Endothelial cell of umbilical vein (primary cell): Measurements from ENCODE around the gene GRM2. TPM values are rescaled to one million over a fixed set of nuclear protein-coding genes. Genes with fewer than 3 reads are reported as not detected.

ENCODE experiments used
- BruUV-seq: library from RNA; stranded (reverse); fragments of 400-500 nt; replicated peaks from 2 replicates; lab custom pipeline; 2021; lab: Mats Ljungman, UMichigan
- CTCF ChIA-PET: fragments of 300-600, 350-600 bp; sonication (Branson Sonifier 250); formaldehyde crosslinking; loops from one replicate; lab custom pipeline; 2021; ENCODE audit warnings: antibody characterized with exemption, inconsistent platforms; lab: Charles Lee
- POLR2A ChIA-PET: fragments of 300-600, 350-600 bp; sonication (Branson Sonifier 250); formaldehyde crosslinking; loops from one replicate; lab custom pipeline; 2021; ENCODE audit warnings: antibody characterized with exemption, inconsistent platforms; lab: Charles Lee
- DNase-seq: peaks from one replicate; pipeline ENCODE4 v3.0.0-alpha.2; 2011; ENCODE audit warnings: low read depth, low spot score
- FAIRE-seq: peaks from 2 replicates; lab custom pipeline; 2011; peaks lifted over from hg19 to GRCh38; lab: Jason Lieb, UNC
- H2AFZ ChIP-seq: 2 replicates; pipeline ENCODE4 v1.6.0; 2012; ENCODE audit warnings: low read depth, low read length, control low read depth, inconsistent platforms
- H3K27ac ChIP-seq: 2 replicates; pipeline ENCODE4 v1.5.1; 2011; ENCODE audit warnings: low read depth, mild to moderate bottlenecking, control low read depth, low read length, moderate library complexity; ENCODE audit not compliant: insufficient read depth
- H3K27me3 ChIP-seq, 2 experiments: 2 replicates each; pipeline versions ENCODE4 v1.6.0 to v1.6.1; 2011; ENCODE audit warnings: low read length in 2 of 2, mixed read lengths in 1 of 2; ENCODE audit not compliant: control insufficient read depth in 2 of 2, insufficient read depth in 2 of 2
- H3K36me3 ChIP-seq, 2 experiments: 2 replicates in 1 of 2; 3 replicates in 1 of 2; pipeline ENCODE4 v1.5.1; 2011; ENCODE audit warnings: low read length in 2 of 2, mild to moderate bottlenecking in 1 of 2, moderate library complexity in 1 of 2; ENCODE audit not compliant: control insufficient read depth in 2 of 2, insufficient read depth in 2 of 2; ENCODE audit errors: extremely low read depth in 1 of 2
- H3K4me1 ChIP-seq: 3 replicates; pipeline ENCODE4 v1.5.1; 2011; ENCODE audit warnings: mild to moderate bottlenecking, low read length; ENCODE audit not compliant: control insufficient read depth, insufficient read depth; ENCODE audit errors: extremely low read depth
- H3K4me2 ChIP-seq: 2 replicates; pipeline ENCODE4 v1.6.1; 2011; ENCODE audit warnings: low read length, control low read depth, mixed read lengths; ENCODE audit not compliant: insufficient read depth
- H3K4me3 ChIP-seq, 3 experiments: fragments of 200-600 bp in 1 of 3; sonication (generic), shearing (Covaris generic) in 1 of 3; replicated peaks in 1 of 3; 2 replicates each; pipeline ENCODE4 v1.5.1; 2011 to 2016; ENCODE audit warnings: control low read depth in 3 of 3, low read length in 3 of 3, mild to moderate bottlenecking in 2 of 3, inconsistent platforms in 1 of 3, low read depth in 1 of 3, moderate library complexity in 1 of 3; ENCODE audit not compliant: insufficient read depth in 1 of 3
- H3K79me2 ChIP-seq: 2 replicates; pipeline ENCODE4 v1.6.0; 2012; ENCODE audit warnings: low read length, inconsistent platforms; ENCODE audit not compliant: control insufficient read depth, insufficient read depth
- H3K9ac ChIP-seq: replicated peaks from 2 replicates; pipeline ENCODE3; 2011; ENCODE audit warnings: low read length, control low read depth; ENCODE audit not compliant: insufficient read depth; ENCODE audit errors: extremely low read depth
- H3K9me1 ChIP-seq: replicated peaks from 3 replicates; pipeline ENCODE4 v1.6.0; 2011; ENCODE audit warnings: mild to moderate bottlenecking, low read length; ENCODE audit not compliant: control insufficient read depth, insufficient read depth; ENCODE audit errors: extremely low read depth
- H3K9me3 ChIP-seq: replicated peaks from 2 replicates; pipeline ENCODE4 v1.5.1; 2012; ENCODE audit warnings: low read length, inconsistent platforms; ENCODE audit not compliant: control insufficient read depth, insufficient read depth
- H4K20me1 ChIP-seq: replicated peaks from 2 replicates; pipeline ENCODE3; 2011; ENCODE audit warnings: mild to moderate bottlenecking, low read length; ENCODE audit not compliant: control insufficient read depth, insufficient read depth; ENCODE audit errors: extremely low read depth
- CTCF ChIP-seq, 2 donors: IDR thresholded peaks; 1 replicate in 1 of 2; 2 replicates in 1 of 2; pipeline ENCODE4 v1.5.1; 2011; ENCODE audit warnings: low read length in 2 of 2, mild to moderate bottlenecking in 2 of 2, moderate library complexity in 2 of 2, control low read depth in 1 of 2, inconsistent platforms in 1 of 2, low read depth in 1 of 2; ENCODE audit not compliant: insufficient read depth in 1 of 2; ENCODE audit errors: extremely low read depth in 1 of 2
- EZH2 ChIP-seq: IDR thresholded peaks from 2 replicates; pipeline ENCODE4 v1.6.1; 2012; ENCODE audit warnings: borderline replicate concordance, low read depth, mild to moderate bottlenecking, moderate library complexity, low read length, inconsistent platforms; ENCODE audit not compliant: severe bottlenecking
- FOS ChIP-seq: IDR thresholded peaks from 2 replicates; pipeline ENCODE4 v1.6.1; 2011; ENCODE audit warnings: mild to moderate bottlenecking, low read length, moderate library complexity, borderline replicate concordance; ENCODE audit not compliant: insufficient read depth
- GATA2 ChIP-seq: IDR thresholded peaks from 2 replicates; pipeline ENCODE4 v1.7.0; 2011; ENCODE audit warnings: low read depth, mild to moderate bottlenecking, moderate library complexity, mixed read lengths, low read length; ENCODE audit not compliant: insufficient read length, insufficient read depth
- JUN ChIP-seq: IDR thresholded peaks from 2 replicates; pipeline ENCODE4 v1.6.1; 2011; ENCODE audit warnings: borderline replicate concordance, low read depth; ENCODE audit not compliant: insufficient read length, insufficient read depth
- MYC ChIP-seq: IDR thresholded peaks from one replicate; pipeline ENCODE4 v1.6.1; 2011; ENCODE audit warnings: mild to moderate bottlenecking, low read depth, low read length
- POLR2A ChIP-seq: IDR thresholded peaks from 2 replicates; pipeline ENCODE4 v1.6.1; 2012; ENCODE audit warnings: low read depth, mild to moderate bottlenecking, control low read depth, low read length
- POLR2AphosphoS5 ChIP-seq: IDR thresholded peaks from 2 replicates; pipeline ENCODE4 v1.6.1; 2012; ENCODE audit warnings: low read depth, mild to moderate bottlenecking, control low read depth, low read length, moderate library complexity; ENCODE audit not compliant: insufficient read depth
- dilution Hi-C: fragments of 300-500 bp; cut with MboI; formaldehyde crosslinking; loops from one replicate; pipeline ENCODE4 v1.15.0; 2019; ENCODE audit warnings: low sequenced_read_pairs; ENCODE audit not compliant: extremely low pct_ligation_motif_present
- intact Hi-C: fragments of 100-400 bp; cut with micrococcal nuclease; formaldehyde crosslinking; loops from one replicate; pipeline ENCODE4 v1.10.0; 2022
- polyA plus RNA-seq, 4 experiments: library from polyadenylated mRNA; depleted of rRNA in 3 of 4; stranded (reverse) in 3 of 4; unstranded in 1 of 4; fragments of >200 nt; gene quantifications; 2 replicates each; pipeline versions ENCODE4 v1.2.1 to v1.2.3, GENCODE V29; 2011 to 2012; ENCODE audit warnings: missing spikeins in 1 of 4
- total RNA-seq: library from RNA; stranded (reverse); gene quantifications from 2 replicates; pipeline ENCODE4 v1.2.3, GENCODE V29; 2021
- TF ChIP-seq, protein P1 (sequence below): IDR thresholded peaks from 2 replicates; pipeline ENCODE4 v1.6.1; 2011; ENCODE audit not compliant: insufficient read depth, insufficient read length

Gene GRM2
- total and polyA plus RNA-seq, 2 donors (not counting 3 experiments of a cell fraction or from before 2014, with no cell fraction given) = 0.10 to 0.51 TPM

DNA sequence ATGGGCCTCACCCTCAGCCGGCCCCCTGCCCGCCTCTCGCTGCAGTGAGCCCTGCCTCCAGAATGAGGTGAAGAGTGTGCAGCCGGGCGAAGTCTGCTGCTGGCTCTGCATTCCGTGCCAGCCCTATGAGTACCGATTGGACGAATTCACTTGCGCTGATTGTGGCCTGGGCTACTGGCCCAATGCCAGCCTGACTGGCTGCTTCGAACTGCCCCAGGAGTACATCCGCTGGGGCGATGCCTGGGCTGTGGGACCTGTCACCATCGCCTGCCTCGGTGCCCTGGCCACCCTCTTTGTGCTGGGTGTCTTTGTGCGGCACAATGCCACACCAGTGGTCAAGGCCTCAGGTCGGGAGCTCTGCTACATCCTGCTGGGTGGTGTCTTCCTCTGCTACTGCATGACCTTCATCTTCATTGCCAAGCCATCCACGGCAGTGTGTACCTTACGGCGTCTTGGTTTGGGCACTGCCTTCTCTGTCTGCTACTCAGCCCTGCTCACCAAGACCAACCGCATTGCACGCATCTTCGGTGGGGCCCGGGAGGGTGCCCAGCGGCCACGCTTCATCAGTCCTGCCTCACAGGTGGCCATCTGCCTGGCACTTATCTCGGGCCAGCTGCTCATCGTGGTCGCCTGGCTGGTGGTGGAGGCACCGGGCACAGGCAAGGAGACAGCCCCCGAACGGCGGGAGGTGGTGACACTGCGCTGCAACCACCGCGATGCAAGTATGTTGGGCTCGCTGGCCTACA is 8.5 kb downstream of the GRM2 start:
- Histone ChIP-seq H3K4me2 (no peak overlapping the region), H3K9me3 (no peaks in the 10 kb centered on the region), H3K9ac (no peak overlapping the region), H3K9me1 (no peaks in the 10 kb centered on the region), H2AFZ (no peak overlapping the region), H3K79me2 (no peaks in the 10 kb centered on the region), H3K4me1 (no peaks in the 10 kb centered on the region), H4K20me1 (no peaks in the 10 kb centered on the region), H3K36me3 (no peaks in the 10 kb centered on the region), H3K4me3 (no peak overlapping the region), H3K27ac (no peak overlapping the region), H3K27me3 (no peaks in the 10 kb centered on the region)
- dilution Hi-C loops (no loop called here), intact Hi-C loops (no loop called here)
- DNase-seq (no peak), FAIRE-seq (no peak)
- no TSS peak for BruUV-seq
- no peak for TF ChIP-seq CTCF (IDR thresholded peaks at IDR 0.05; ENCODE audit: extremely low read depth in 1 of 2, insufficient read depth in 1 of 2, low read depth in 1 of 2, low read length in 2 of 2)
- no peak for TF ChIP-seq JUN
- no peak for TF ChIP-seq FOS
- no peak for TF ChIP-seq EZH2
- no peak for TF ChIP-seq POLR2AphosphoS5
- TF ChIP-seq GATA2 = no peak
- no peak for TF ChIP-seq POLR2A
- TF ChIP-seq, protein P1, sequence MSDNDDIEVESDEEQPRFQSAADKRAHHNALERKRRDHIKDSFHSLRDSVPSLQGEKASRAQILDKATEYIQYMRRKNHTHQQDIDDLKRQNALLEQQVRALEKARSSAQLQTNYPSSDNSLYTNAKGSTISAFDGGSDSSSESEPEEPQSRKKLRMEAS = no peak
- no peak for TF ChIP-seq MYC
- ChIA-PET POLR2A (no interaction called here), CTCF (no interaction called here)
